ENCODE results near the gene FRAS1.

GRCh38 chr4:78057600-78058550 lies 752 bp downstream of the FRAS1 start:
- TF ChIP-seq CTCF (IDR thresholded peaks at IDR 0.05) (no peak), POLR2AphosphoS5 (IDR thresholded peaks at IDR 0.05) (no peak), EP300 (IDR thresholded peaks at IDR 0.05) (no peak)
